ENCODE measurements around the gene GPR142. TPM values are rescaled to one million over a fixed set of nuclear protein-coding genes. Genes with fewer than 3 reads are reported as not detected.

GPR142 gene
- total and polyA plus RNA-seq, 2 donors (not counting 3 experiments of a cell fraction or from before 2014, with no cell fraction given), result not detected

DNA sequence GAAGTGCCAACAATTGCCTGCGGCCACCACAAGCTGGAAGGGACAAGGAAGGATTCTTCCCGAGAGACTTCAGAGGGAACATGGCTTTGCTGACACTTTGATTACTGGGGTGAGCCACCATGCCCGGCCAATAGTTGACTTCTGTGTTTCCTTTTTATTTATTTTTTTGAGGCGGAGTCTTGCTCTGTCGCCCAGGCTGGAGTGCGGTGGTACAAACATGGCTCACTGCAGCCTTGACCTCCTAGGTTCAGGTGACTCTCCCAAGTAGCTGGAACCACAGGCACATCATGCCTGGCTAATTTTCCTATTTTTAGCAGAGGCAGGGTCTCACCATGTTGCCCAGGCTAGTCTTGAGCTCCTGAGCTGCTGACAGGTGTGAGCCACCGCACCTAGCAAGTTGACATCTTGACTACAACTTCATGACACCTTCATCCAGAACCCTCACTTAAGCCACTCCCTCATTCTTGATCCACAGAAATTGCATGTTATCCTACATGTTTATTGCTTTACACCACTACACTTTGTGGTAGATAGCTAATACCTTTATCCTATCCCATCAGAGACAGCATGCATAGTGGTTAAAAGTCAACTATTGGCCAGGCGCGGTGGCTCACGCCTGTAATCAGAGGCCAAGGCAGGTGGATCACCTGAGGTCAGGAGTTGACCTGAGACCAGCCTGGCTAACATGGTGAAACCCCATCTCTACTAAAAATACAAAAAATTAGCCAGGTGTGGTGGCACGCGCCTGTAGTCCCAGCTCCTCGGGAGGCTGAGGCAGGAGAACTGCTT, 48.5 kb downstream of the GPR142 start:
- Histone ChIP-seq H3K79me2 (ENCODE audit: control insufficient read depth, insufficient read depth, low read length) (no peaks in the 10 kb centered on the region), H3K27ac (ENCODE audit: insufficient read depth, low read depth, low read length) (no peak overlapping the region), H3K9me3 (replicated peaks; ENCODE audit: control insufficient read depth, insufficient read depth, low read length) (no peaks in the 10 kb centered on the region), H3K9me1 (replicated peaks; ENCODE audit: control insufficient read depth, extremely low read depth, insufficient read depth, low read length) (no peaks in the 10 kb centered on the region), H3K4me3 (replicated peaks in 1 of 3; ENCODE audit: insufficient read depth in 1 of 3, low read depth in 1 of 3, low read length in 3 of 3) (no peak overlapping the region), H3K4me2 (ENCODE audit: insufficient read depth, low read length) (no peak overlapping the region), H3K9ac (replicated peaks; ENCODE audit: extremely low read depth, insufficient read depth, low read length) (no peak overlapping the region), H4K20me1 (replicated peaks; ENCODE audit: control insufficient read depth, extremely low read depth, insufficient read depth, low read length) (no peaks in the 10 kb centered on the region), H3K27me3 (ENCODE audit: control insufficient read depth in 2 of 2, insufficient read depth in 2 of 2, low read length in 2 of 2) (no peaks in the 10 kb centered on the region), H2AFZ (ENCODE audit: low read depth, low read length) (no peak overlapping the region), H3K4me1 (ENCODE audit: control insufficient read depth, extremely low read depth, insufficient read depth, low read length) (no peaks in the 10 kb centered on the region), H3K36me3 (ENCODE audit: control insufficient read depth in 2 of 2, extremely low read depth in 1 of 2, insufficient read depth in 2 of 2, low read length in 2 of 2) (no peaks in the 10 kb centered on the region)
- dilution Hi-C loops (cut with MboI; ENCODE audit: extremely low pct_ligation_motif_present, low sequenced_read_pairs), result no loop called here
- BruUV-seq (replicated peaks), result no TSS peak
- CTCF ChIA-PET, result interaction anchor here (2.0 kb wide), 1 partner anchor 36 kb away, joined by 5 read pairs; no protein-coding TSS in a partner anchor
- intact Hi-C loops (cut with micrococcal nuclease), result no loop called here
- POLR2A ChIA-PET, result no interaction called here
- FAIRE-seq, result no peak
- no peak for TF ChIP-seq JUN (IDR thresholded peaks at IDR 0.05; ENCODE audit: borderline replicate concordance, insufficient read depth, insufficient read length, low read depth)
- no peak for TF ChIP-seq FOS (IDR thresholded peaks at IDR 0.05; ENCODE audit: borderline replicate concordance, insufficient read depth, low read length)
- TF ChIP-seq POLR2AphosphoS5 (IDR thresholded peaks at IDR 0.05; ENCODE audit: insufficient read depth, low read depth, low read length), result no peak
- TF ChIP-seq MYC (IDR thresholded peaks at IDR 0.05; ENCODE audit: low read depth, low read length), result no peak
- TF ChIP-seq, protein P1, sequence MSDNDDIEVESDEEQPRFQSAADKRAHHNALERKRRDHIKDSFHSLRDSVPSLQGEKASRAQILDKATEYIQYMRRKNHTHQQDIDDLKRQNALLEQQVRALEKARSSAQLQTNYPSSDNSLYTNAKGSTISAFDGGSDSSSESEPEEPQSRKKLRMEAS (IDR thresholded peaks at IDR 0.05; ENCODE audit: insufficient read depth, insufficient read length), result no peak
- TF ChIP-seq, protein P2, sequence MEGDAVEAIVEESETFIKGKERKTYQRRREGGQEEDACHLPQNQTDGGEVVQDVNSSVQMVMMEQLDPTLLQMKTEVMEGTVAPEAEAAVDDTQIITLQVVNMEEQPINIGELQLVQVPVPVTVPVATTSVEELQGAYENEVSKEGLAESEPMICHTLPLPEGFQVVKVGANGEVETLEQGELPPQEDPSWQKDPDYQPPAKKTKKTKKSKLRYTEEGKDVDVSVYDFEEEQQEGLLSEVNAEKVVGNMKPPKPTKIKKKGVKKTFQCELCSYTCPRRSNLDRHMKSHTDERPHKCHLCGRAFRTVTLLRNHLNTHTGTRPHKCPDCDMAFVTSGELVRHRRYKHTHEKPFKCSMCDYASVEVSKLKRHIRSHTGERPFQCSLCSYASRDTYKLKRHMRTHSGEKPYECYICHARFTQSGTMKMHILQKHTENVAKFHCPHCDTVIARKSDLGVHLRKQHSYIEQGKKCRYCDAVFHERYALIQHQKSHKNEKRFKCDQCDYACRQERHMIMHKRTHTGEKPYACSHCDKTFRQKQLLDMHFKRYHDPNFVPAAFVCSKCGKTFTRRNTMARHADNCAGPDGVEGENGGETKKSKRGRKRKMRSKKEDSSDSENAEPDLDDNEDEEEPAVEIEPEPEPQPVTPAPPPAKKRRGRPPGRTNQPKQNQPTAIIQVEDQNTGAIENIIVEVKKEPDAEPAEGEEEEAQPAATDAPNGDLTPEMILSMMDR (IDR thresholded peaks at IDR 0.05; ENCODE audit: extremely low read depth in 1 of 2, insufficient read depth in 1 of 2, low read depth in 1 of 2, low read length in 2 of 2), result no peak
- no peak for TF ChIP-seq POLR2A (IDR thresholded peaks at IDR 0.05; ENCODE audit: low read depth, low read length)
- TF ChIP-seq EZH2 (IDR thresholded peaks at IDR 0.05; ENCODE audit: borderline replicate concordance, low read depth, low read length, severe bottlenecking), result no peak
- TF ChIP-seq GATA2 (IDR thresholded peaks at IDR 0.05; ENCODE audit: insufficient read depth, insufficient read length, low read depth, low read length), result no peak
- DNase-seq (ENCODE audit: low read depth, low spot score), result no peak
